Lower leg skin (tissue), 3 donors: ENCODE results near the gene PRRT1.

Experiments
- CTCF ChIP-seq, 3 donors: fragments of 450-650 bp; IDR thresholded peaks; one replicate each; pipeline ENCODE4 v1.5.1; 2016; ENCODE audit warnings: antibody characterized with exemption in 3 of 3, mild to moderate bottlenecking in 3 of 3, moderate library complexity in 2 of 3
- POLR2A ChIP-seq, 2 donors: fragments of 450-650 bp; IDR thresholded peaks; one replicate each; pipeline ENCODE4 v1.6.1; 2016 to 2017; ENCODE audit warnings: antibody characterized with exemption in 2 of 2, mild to moderate bottlenecking in 1 of 2, moderate library complexity in 1 of 2

GRCh38 chr6:32190911-32191677 lies 39.4 kb upstream of the PRRT1 start:
- TF ChIP-seq POLR2A (IDR thresholded peaks at IDR 0.05) (no peak), CTCF (IDR thresholded peaks at IDR 0.05) (no peak)
